Hepatocyte (in vitro differentiated cells): ENCODE measurements around the gene TECPR1.

Source experiments
- CTCF ChIP-seq: fragments of 200-600 bp; sonication (generic); IDR thresholded peaks from 2 replicates; pipeline ENCODE4 v1.5.1; 2016; ENCODE audit warnings: antibody characterized with exemption, mild to moderate bottlenecking; ENCODE audit not compliant: poor library complexity
- EZH2 ChIP-seq: fragments of 200-600 bp; sonication (generic); IDR thresholded peaks from 2 replicates; pipeline ENCODE4 v1.6.1; 2016; ENCODE audit warnings: antibody characterized with exemption, mild to moderate bottlenecking, borderline replicate concordance

DNA sequence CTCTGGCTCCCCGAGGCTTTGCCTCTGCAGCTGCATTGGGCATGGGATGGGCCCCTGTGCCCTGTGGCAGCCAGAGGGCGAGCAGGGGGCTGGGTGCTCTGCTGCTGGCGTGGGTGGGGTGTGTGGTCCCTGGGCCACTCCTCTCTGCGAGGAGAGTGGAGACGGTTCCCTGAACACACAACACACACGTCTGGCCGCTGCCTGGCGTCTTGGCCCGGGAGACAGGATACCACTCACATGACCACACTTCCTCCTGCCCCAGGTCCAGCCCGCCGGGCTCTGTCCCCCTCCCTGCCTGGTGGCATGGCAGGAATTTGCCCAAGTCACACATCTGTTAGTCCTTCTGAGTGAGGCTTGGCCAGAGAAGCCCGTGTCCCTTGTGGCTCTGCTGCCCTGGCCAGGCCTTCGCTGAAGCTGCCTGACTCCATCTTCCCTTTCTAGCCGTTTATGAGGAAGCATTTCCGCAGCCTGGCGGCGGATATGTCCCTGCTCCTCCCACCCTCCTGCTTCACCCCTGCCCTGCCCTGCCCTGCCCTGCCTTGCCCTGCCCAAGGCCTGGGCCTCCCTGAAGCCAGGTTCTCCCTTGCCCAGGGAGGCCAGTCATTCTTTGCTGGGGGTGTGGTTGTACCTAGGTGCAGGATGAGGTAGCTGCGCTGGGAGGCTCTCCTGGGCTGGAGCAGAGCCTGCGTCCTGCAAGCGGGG lies 32.5 kb upstream of the TECPR1 start:
- TF ChIP-seq EZH2 (no peak), CTCF (no peak)
